OCI-LY3 (cell line): Measurements from ENCODE around the gene SFXN1.

Experiments used
- CTCF ChIP-seq: fragments of 200-600, 300-600 bp; sonication (generic); IDR thresholded peaks from 2 replicates; pipeline ENCODE4 v1.5.1; 2014; ENCODE audit warnings: antibody characterized with exemption, low read length, low read depth
- EZH2phosphoT487 ChIP-seq: fragments of 200-600 bp; shearing (Covaris generic); IDR thresholded peaks from 2 replicates; pipeline ENCODE4 v1.6.1; 2018; ENCODE audit warnings: antibody characterized with exemption, mixed run types, low read depth

- TF ChIP-seq CTCF: no peak
- no peak for TF ChIP-seq EZH2phosphoT487
Measured at GRCh38 chr5:175475248-175475647, 3.1 kb upstream of the SFXN1 start.
